Tibial artery (tissue), 4 donors: ENCODE results near the gene ISY1.

Experiments used
- DNase-seq, 2 donors: peaks; one replicate each; pipeline ENCODE4 v3.0.0-alpha.2; 2019
- H3K27ac ChIP-seq, 2 donors: fragments of 200-600 bp; sonication (generic) in 1 of 2; 1 replicate in 1 of 2; 2 replicates in 1 of 2; pipeline ENCODE4 v1.5.1; 2018 to 2019; ENCODE audit warnings: mild to moderate bottlenecking in 1 of 2
- H3K27me3 ChIP-seq, 2 donors: fragments of 200-600 bp; sonication (generic) in 1 of 2; one replicate each; pipeline versions ENCODE4 v1.5.1 to v1.6.0; 2016 to 2019
- H3K36me3 ChIP-seq, 3 donors: fragments of 200-600 bp; sonication (generic) in 2 of 3; one replicate each; pipeline ENCODE4 v1.5.1; 2016 to 2019; ENCODE audit warnings: mild to moderate bottlenecking in 2 of 3
- H3K4me1 ChIP-seq, 4 donors: fragments of 200-600 bp; sonication (generic) in 2 of 4; 1 replicate in 3 of 4; 2 replicates in 1 of 4; pipeline ENCODE4 v1.5.1; 2016 to 2019
- H3K4me3 ChIP-seq, 2 donors: fragments of 200-600 bp; sonication (generic) in 1 of 2; 1 replicate in 1 of 2; 2 replicates in 1 of 2; pipeline ENCODE4 v1.5.1; 2018 to 2019; ENCODE audit warnings: mild to moderate bottlenecking in 2 of 2
- H3K9me3 ChIP-seq, 3 donors: fragments of 200-600 bp; sonication (generic) in 1 of 3; one replicate each; pipeline ENCODE4 v1.5.1; 2016 to 2019
- intact Hi-C: fragments of 100-400 bp; cut with DNase I; formaldehyde crosslinking; loops from one replicate; pipeline ENCODE4 v1.15.0; 2023; ENCODE audit warnings: low total_unique reads
- TF ChIP-seq, protein P1 (sequence below), 2 experiments: fragments of 200-600 bp in 1 of 2; fragments of 450-650 bp in 1 of 2; IDR thresholded peaks; one replicate each; pipeline ENCODE4 v1.5.1; 2017 to 2019; ENCODE audit warnings: antibody characterized with exemption in 2 of 2, mild to moderate bottlenecking in 1 of 2, moderate library complexity in 1 of 2

Gene ISY1

DNA sequence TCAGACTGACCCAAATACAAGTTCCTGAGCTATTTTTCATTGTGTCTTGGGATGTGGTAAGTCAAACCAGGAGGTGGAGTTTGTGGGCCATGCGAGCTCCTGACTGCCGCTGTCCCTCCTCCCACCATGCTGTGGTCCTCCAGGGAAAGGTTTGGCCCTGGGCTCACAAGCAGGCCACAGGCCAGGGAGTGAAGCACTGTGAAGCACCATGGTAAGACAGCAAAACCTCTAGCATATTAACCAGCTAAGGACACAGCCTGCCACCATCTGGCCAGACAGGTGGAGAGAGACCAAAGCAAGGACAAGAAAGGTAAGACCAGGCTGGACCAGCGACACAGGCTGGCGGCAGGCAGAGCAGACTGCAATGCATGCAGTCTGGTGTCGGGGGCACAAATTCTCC lies 54.5 kb downstream of the ISY1 start:
- peaks cover 7 to 40% (median 17%) of the 10 kb centered on the region in 3 donors for H3K36me3 ChIP-seq
- intact Hi-C loops, result loop anchor here (10.0 kb wide), 1 partner anchor 132 kb away; no protein-coding TSS in a partner anchor
- H3K27ac ChIP-seq, result no peak overlapping the region
- no peaks in the 10 kb centered on the region for H3K27me3 ChIP-seq
- no peak overlapping the region for H3K4me3 ChIP-seq
- DNase-seq, result no peak
- no peaks in the 10 kb centered on the region for H3K9me3 ChIP-seq
- TF ChIP-seq, protein P1, sequence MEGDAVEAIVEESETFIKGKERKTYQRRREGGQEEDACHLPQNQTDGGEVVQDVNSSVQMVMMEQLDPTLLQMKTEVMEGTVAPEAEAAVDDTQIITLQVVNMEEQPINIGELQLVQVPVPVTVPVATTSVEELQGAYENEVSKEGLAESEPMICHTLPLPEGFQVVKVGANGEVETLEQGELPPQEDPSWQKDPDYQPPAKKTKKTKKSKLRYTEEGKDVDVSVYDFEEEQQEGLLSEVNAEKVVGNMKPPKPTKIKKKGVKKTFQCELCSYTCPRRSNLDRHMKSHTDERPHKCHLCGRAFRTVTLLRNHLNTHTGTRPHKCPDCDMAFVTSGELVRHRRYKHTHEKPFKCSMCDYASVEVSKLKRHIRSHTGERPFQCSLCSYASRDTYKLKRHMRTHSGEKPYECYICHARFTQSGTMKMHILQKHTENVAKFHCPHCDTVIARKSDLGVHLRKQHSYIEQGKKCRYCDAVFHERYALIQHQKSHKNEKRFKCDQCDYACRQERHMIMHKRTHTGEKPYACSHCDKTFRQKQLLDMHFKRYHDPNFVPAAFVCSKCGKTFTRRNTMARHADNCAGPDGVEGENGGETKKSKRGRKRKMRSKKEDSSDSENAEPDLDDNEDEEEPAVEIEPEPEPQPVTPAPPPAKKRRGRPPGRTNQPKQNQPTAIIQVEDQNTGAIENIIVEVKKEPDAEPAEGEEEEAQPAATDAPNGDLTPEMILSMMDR (IDR thresholded peaks at IDR 0.05), result no peak
- peaks cover 0 to 10% (median 0%) of the 10 kb centered on the region in 4 donors for H3K4me1 ChIP-seq

DNA sequence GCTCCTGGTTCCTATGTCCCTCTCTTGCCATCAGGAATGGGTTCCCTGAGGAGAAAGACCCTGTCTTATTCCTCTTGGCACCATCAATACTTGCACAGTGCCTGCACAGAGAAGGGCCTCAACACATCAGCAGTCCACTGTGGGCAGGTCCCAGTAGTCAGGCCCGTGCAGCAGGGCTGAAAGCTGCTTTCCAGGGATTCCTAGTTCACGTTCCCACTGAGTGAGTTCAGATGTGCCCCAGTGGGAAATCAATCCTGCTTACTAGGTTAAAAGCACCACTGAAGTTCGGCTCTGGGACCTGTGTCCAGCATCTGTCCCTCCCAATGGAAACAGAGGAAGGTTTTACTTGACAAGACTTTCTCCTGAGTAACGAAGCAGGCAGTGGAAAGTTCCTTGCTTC lies 55.0 kb downstream of the ISY1 start:
- no peak overlapping the region for H3K27ac ChIP-seq
- peaks cover 0 to 10% (median 0%) of the 10 kb centered on the region in 4 donors for H3K4me1 ChIP-seq
- TF ChIP-seq, protein P1 (IDR thresholded peaks at IDR 0.05), result no peak
- no peak overlapping the region for H3K4me3 ChIP-seq
- H3K27me3 ChIP-seq, result no peaks in the 10 kb centered on the region
- intact Hi-C loops, result loop anchor here (10.0 kb wide), 1 partner anchor 131 kb away; no protein-coding TSS in a partner anchor
- DNase-seq, result no peak
- peaks cover 7 to 39% (median 16%) of the 10 kb centered on the region in 3 donors for H3K36me3 ChIP-seq
- no peaks in the 10 kb centered on the region for H3K9me3 ChIP-seq

DNA sequence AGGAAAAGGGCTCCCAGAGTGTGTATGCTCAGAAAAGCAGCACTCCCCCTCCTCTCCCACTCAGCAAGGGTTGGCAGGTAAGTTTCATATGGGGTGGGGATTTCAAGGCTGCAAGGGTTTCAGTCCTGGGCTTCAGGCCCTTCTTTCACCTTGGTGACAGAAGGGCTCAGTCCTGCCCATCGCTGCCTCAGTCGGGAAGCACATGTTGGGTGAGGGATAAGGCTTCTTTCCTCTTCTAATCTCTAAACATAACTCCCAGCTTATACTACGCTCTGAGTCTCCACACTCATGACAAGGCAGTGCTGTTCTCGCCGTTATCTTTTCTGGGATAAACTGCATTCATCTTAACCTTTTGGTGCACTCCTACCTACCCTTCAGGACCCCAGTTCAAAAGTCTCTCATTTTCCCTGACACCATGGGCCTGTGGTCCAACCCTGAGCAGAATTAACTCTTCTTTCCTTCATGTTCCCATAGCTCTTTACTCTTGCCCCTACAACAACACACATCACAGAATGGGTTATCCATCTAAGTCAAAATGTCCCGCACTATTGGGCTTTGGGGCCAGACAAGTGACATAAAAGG lies 56.3 kb downstream of the ISY1 start:
- intact Hi-C loops, result loop anchor here (10.0 kb wide), 1 partner anchor 130 kb away; no protein-coding TSS in a partner anchor
- TF ChIP-seq, protein P1 (IDR thresholded peaks at IDR 0.05), result no peak
- no peak for DNase-seq
- Histone ChIP-seq H3K27ac (no peak overlapping the region), H3K27me3 (no peaks in the 10 kb centered on the region), H3K9me3 (no peaks in the 10 kb centered on the region), H3K4me1 (peaks cover 0 to 10% (median 0%) of the 10 kb centered on the region in 4 donors), H3K4me3 (no peak overlapping the region), H3K36me3 (peaks cover 4 to 42% (median 11%) of the 10 kb centered on the region in 3 donors)

DNA sequence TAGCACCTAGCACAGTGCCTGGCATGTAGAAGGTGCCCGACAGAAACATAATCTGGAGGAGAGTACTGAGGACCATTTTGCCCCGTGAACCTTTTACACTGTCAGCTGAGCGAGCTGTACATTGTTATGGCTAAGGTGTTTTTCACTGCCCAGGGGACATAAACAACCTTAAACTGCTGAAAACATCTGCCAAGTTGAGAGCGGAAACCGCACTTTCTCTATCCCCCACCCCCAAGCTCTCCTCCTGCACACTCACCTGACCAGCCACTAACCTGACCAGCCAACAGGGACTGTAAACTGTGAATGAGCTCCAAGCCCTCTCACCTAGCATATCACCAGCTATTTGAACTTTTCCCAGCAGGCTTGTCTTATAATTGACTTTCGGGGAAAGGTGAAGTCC lies 56.8 kb downstream of the ISY1 start:
- intact Hi-C loops, result loop anchor here (10.0 kb wide), 1 partner anchor 129 kb away; no protein-coding TSS in a partner anchor
- Histone ChIP-seq H3K9me3 (no peaks in the 10 kb centered on the region), H3K4me1 (peaks cover 0 to 10% (median 0%) of the 10 kb centered on the region in 4 donors), H3K4me3 (no peak overlapping the region), H3K27ac (no peak overlapping the region), H3K27me3 (no peaks in the 10 kb centered on the region), H3K36me3 (peaks cover 0 to 44% (median 11%) of the 10 kb centered on the region in 3 donors)
- TF ChIP-seq, protein P1 (IDR thresholded peaks at IDR 0.05), result no peak
- DNase-seq, result no peak

DNA sequence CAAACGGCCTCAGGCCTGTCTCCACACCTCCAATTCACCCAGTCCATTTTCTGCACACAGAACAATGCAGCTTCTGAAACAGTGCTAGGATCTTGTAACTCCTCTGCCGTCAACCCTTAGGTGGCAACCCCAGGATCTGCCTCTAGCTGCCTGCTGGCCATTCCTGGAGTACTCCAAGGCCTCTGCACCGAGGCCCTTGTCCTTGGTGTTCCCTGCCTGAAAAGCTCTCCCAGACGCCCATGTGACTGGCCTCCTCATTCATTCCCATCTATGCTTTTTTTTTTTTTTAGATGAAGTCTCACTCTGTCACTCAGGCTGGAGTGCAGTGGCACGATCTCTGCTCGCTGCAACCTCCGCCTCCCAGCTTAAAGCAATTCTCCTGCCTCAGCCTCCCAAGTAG lies 57.6 kb downstream of the ISY1 start:
- Histone ChIP-seq H3K4me3 (no peak overlapping the region), H3K36me3 (peaks cover 0 to 43% (median 7%) of the 10 kb centered on the region in 3 donors), H3K27ac (no peak overlapping the region), H3K4me1 (peaks cover 0 to 10% (median 0%) of the 10 kb centered on the region in 4 donors), H3K9me3 (no peaks in the 10 kb centered on the region), H3K27me3 (no peaks in the 10 kb centered on the region)
- intact Hi-C loops, result loop anchor here (10.0 kb wide), 1 partner anchor 128 kb away; no protein-coding TSS in a partner anchor
- TF ChIP-seq, protein P1 (IDR thresholded peaks at IDR 0.05), result no peak
- no peak for DNase-seq
